ENCODE measurements around the gene TFPI. TPM values are rescaled to one million over a fixed set of nuclear protein-coding genes. Genes with fewer than 3 reads are reported as not detected.

TFPI gene
- total and polyA plus RNA-seq, 2 donors (not counting 3 experiments of a cell fraction or from before 2014, with no cell fraction given): 177 to 286 TPM

DNA sequence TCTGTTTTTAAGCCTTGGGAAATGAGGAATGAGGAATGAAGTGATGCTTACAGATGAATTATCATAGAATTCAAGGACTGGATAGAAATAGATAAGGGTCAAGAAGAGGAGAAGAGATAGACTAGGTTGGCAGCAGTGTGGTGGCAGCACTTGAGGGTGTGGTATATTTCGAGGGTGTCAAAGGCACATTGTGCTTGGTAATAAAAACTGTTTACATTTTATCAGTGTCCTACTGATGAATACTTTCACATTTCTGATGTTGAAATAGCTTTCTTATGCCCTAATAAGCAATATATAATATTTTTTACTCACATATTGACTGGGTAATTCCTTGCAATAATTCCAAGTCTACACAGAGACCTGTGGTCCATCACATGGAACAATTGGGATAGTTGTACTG is 3.4 kb downstream of the TFPI start:
- dilution Hi-C loops (cut with MboI; ENCODE audit: extremely low pct_ligation_motif_present, low sequenced_read_pairs): no loop called here
- POLR2A ChIA-PET: interaction anchor here (0.9 to 2.9 kb wide), 2 partner anchors 19 to 51 kb away, joined by 3 to 13 read pairs; no protein-coding TSS in a partner anchor
- peaks cover 67% of the 10 kb centered on the region for H3K79me2 ChIP-seq (ENCODE audit: control insufficient read depth, insufficient read depth, low read length)
- peak overlapping the region; percentile 98 for H3K9ac ChIP-seq (replicated peaks; ENCODE audit: extremely low read depth, insufficient read depth, low read length)
- DNase-seq (ENCODE audit: low read depth, low spot score): peak; percentile 46
- H3K27ac ChIP-seq (ENCODE audit: insufficient read depth, low read depth, low read length): peak overlapping the region; percentile 30
- H3K9me3 ChIP-seq (replicated peaks; ENCODE audit: control insufficient read depth, insufficient read depth, low read length): no peaks in the 10 kb centered on the region
- CTCF ChIA-PET: interaction anchor here (1.0 to 7.5 kb wide), 4 partner anchors 16 to 38 kb away, joined by 3 to 45 read pairs (median 10); no protein-coding TSS in a partner anchor
- no peaks in the 10 kb centered on the region for H3K9me1 ChIP-seq (replicated peaks; ENCODE audit: control insufficient read depth, extremely low read depth, insufficient read depth, low read length)
- intact Hi-C loops (cut with micrococcal nuclease): loop anchor here (5.0 kb wide), 2 partner anchors 104 to 289 kb away; partner anchors contain the start of gene CALCRL
- H3K4me3 ChIP-seq (replicated peaks in 1 of 3; ENCODE audit: insufficient read depth in 1 of 3, low read depth in 1 of 3, low read length in 3 of 3): peak overlapping the region; percentile 82 to 95 (median 87)
- peak overlapping the region; percentile 86 for H3K4me2 ChIP-seq (ENCODE audit: insufficient read depth, low read length)
- peaks cover 69% of the 10 kb centered on the region for H3K4me1 ChIP-seq (ENCODE audit: control insufficient read depth, extremely low read depth, insufficient read depth, low read length)
- no peaks in the 10 kb centered on the region for H3K27me3 ChIP-seq (ENCODE audit: control insufficient read depth in 2 of 2, insufficient read depth in 2 of 2, low read length in 2 of 2)
- peaks cover 0 to 9% of the 10 kb centered on the region in 2 experiments for H3K36me3 ChIP-seq (ENCODE audit: control insufficient read depth in 2 of 2, extremely low read depth in 1 of 2, insufficient read depth in 2 of 2, low read length in 2 of 2)
- no peaks in the 10 kb centered on the region for H4K20me1 ChIP-seq (replicated peaks; ENCODE audit: control insufficient read depth, extremely low read depth, insufficient read depth, low read length)
- no peak for FAIRE-seq
- BruUV-seq (replicated peaks): no TSS peak
- no peak overlapping the region for H2AFZ ChIP-seq (ENCODE audit: low read depth, low read length)
- TF ChIP-seq POLR2A (IDR thresholded peaks at IDR 0.05; ENCODE audit: low read depth, low read length) (no peak), MYC (IDR thresholded peaks at IDR 0.05; ENCODE audit: low read depth, low read length) (no peak), POLR2AphosphoS5 (IDR thresholded peaks at IDR 0.05; ENCODE audit: insufficient read depth, low read depth, low read length) (no peak), EZH2 (IDR thresholded peaks at IDR 0.05; ENCODE audit: borderline replicate concordance, low read depth, low read length, severe bottlenecking) (no peak), GATA2 (IDR thresholded peaks at IDR 0.05; ENCODE audit: insufficient read depth, insufficient read length, low read depth, low read length) (no peak), FOS (IDR thresholded peaks at IDR 0.05; ENCODE audit: borderline replicate concordance, insufficient read depth, low read length) (no peak), JUN (IDR thresholded peaks at IDR 0.05; ENCODE audit: borderline replicate concordance, insufficient read depth, insufficient read length, low read depth) (no peak)
- TF ChIP-seq, protein P1, sequence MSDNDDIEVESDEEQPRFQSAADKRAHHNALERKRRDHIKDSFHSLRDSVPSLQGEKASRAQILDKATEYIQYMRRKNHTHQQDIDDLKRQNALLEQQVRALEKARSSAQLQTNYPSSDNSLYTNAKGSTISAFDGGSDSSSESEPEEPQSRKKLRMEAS (IDR thresholded peaks at IDR 0.05; ENCODE audit: insufficient read depth, insufficient read length): no peak
- TF ChIP-seq, protein P2, sequence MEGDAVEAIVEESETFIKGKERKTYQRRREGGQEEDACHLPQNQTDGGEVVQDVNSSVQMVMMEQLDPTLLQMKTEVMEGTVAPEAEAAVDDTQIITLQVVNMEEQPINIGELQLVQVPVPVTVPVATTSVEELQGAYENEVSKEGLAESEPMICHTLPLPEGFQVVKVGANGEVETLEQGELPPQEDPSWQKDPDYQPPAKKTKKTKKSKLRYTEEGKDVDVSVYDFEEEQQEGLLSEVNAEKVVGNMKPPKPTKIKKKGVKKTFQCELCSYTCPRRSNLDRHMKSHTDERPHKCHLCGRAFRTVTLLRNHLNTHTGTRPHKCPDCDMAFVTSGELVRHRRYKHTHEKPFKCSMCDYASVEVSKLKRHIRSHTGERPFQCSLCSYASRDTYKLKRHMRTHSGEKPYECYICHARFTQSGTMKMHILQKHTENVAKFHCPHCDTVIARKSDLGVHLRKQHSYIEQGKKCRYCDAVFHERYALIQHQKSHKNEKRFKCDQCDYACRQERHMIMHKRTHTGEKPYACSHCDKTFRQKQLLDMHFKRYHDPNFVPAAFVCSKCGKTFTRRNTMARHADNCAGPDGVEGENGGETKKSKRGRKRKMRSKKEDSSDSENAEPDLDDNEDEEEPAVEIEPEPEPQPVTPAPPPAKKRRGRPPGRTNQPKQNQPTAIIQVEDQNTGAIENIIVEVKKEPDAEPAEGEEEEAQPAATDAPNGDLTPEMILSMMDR (IDR thresholded peaks at IDR 0.05; ENCODE audit: extremely low read depth in 1 of 2, insufficient read depth in 1 of 2, low read depth in 1 of 2, low read length in 2 of 2): no peak
